Ammon's horn (tissue), 1 donor: Measurements from ENCODE around the gene COL20A1.

ENCODE experiments used
- DNase-seq: peaks from one replicate; pipeline ENCODE4 v3.0.0-alpha.2; 2016; ENCODE audit warnings: low spot score

COL20A1 gene

GRCh38 chr20:63309261-63310071 lies 16.5 kb downstream of the COL20A1 start:
- DNase-seq: peak; percentile 45

- no peak for DNase-seq
Observed at GRCh38 chr20:63310265-63310991, 17.4 kb downstream of the COL20A1 start.

GRCh38 chr20:63311186-63311832 lies 18.3 kb downstream of the COL20A1 start:
- no peak for DNase-seq

GRCh38 chr20:63311833-63312243 lies 18.9 kb downstream of the COL20A1 start:
- no peak for DNase-seq

- DNase-seq: no peak
Observed at GRCh38 chr20:63312273-63312672, 19.3 kb downstream of the COL20A1 start.

- DNase-seq: peak; percentile 26
Observed at GRCh38 chr20:63312690-63313348, 19.8 kb downstream of the COL20A1 start.

- DNase-seq: no peak
Observed at GRCh38 chr20:63313349-63314014, 20.5 kb downstream of the COL20A1 start.

GRCh38 chr20:63314015-63314471 lies 21.1 kb downstream of the COL20A1 start:
- no peak for DNase-seq

- DNase-seq: no peak
Observed at GRCh38 chr20:63314566-63315239, 21.7 kb downstream of the COL20A1 start.

- DNase-seq: no peak
Observed at GRCh38 chr20:63315240-63315689, 22.3 kb downstream of the COL20A1 start.

GRCh38 chr20:63315731-63316491 lies 22.9 kb downstream of the COL20A1 start:
- DNase-seq: no peak

GRCh38 chr20:63316502-63316921 lies 23.5 kb downstream of the COL20A1 start:
- DNase-seq: no peak

- no peak for DNase-seq
Observed at GRCh38 chr20:63317061-63317460, 24.1 kb downstream of the COL20A1 start.

- no peak for DNase-seq
Observed at GRCh38 chr20:63317601-63318291, 24.8 kb downstream of the COL20A1 start.

- no peak for DNase-seq
Observed at GRCh38 chr20:63318391-63319163, 25.6 kb downstream of the COL20A1 start.

- no peak for DNase-seq
Observed at GRCh38 chr20:63319164-63320040, 26.4 kb downstream of the COL20A1 start.

- DNase-seq: no peak
Observed at GRCh38 chr20:63320041-63320511, 27.1 kb downstream of the COL20A1 start.
